Calu3 (cell line): ENCODE results near the gene PLXNA4. TPM values are rescaled to one million over a fixed set of nuclear protein-coding genes. Genes with fewer than 3 reads are reported as not detected.
"Not testable (repeated sequence)": the region's sequence is repeated elsewhere in the genome, so short reads cannot be mapped to it uniquely, and the experiment has no call there.

Experiments
- BruUV-seq: library from RNA; stranded (reverse); fragments of 400-500 nt; replicated peaks from 2 replicates; lab custom pipeline; 2021; lab: Mats Ljungman, UMichigan
- CTCF ChIA-PET: fragments of 300-600 bp; sonication (Branson Sonifier 250); formaldehyde crosslinking; loops from one replicate; lab custom pipeline; 2022; ENCODE audit warnings: antibody characterized with exemption; lab: Charles Lee
- DNase-seq: peaks from one replicate; pipeline ENCODE4 v3.0.0; 2022
- H3K27ac Mint-ChIP-seq: one replicate; pipeline ENCODE4 v1.8.0; 2022; ENCODE audit warnings: mixed read lengths; ENCODE audit not compliant: unreplicated experiment
- H3K27me3 Mint-ChIP-seq: one replicate; pipeline ENCODE4 v1.8.0; 2022; ENCODE audit warnings: mixed read lengths; ENCODE audit not compliant: unreplicated experiment
- H3K36me3 Mint-ChIP-seq: one replicate; pipeline ENCODE4 v1.8.0; 2022; ENCODE audit warnings: mild to moderate bottlenecking, moderate library complexity, mixed read lengths; ENCODE audit not compliant: insufficient read depth, unreplicated experiment
- H3K4me1 Mint-ChIP-seq: one replicate; pipeline ENCODE4 v1.8.0; 2022; ENCODE audit warnings: mild to moderate bottlenecking, low read depth, mixed read lengths; ENCODE audit not compliant: unreplicated experiment
- H3K4me3 Mint-ChIP-seq: one replicate; pipeline ENCODE4 v1.8.0; 2022; ENCODE audit warnings: mild to moderate bottlenecking, low read depth, moderate library complexity, mixed read lengths; ENCODE audit not compliant: unreplicated experiment
- H3K9me3 Mint-ChIP-seq: one replicate; pipeline ENCODE4 v1.8.0; 2022; ENCODE audit warnings: low read depth, mixed read lengths; ENCODE audit not compliant: unreplicated experiment
- intact Hi-C: fragments of 100-400 bp; cut with micrococcal nuclease; formaldehyde crosslinking; loops from one replicate; pipeline ENCODE4 v1.10.0; 2022; ENCODE audit not compliant: unreplicated experiment
- total RNA-seq: library from RNA; stranded (reverse); gene quantifications from 2 replicates; pipeline ENCODE4 v1.2.3, GENCODE V29; 2022
- TF ChIP-seq, protein P1 (sequence below): fragments of 200-600 bp; IDR thresholded peaks from one replicate; pipeline ENCODE4 v1.8.0; 2022; ENCODE audit warnings: antibody characterized with exemption; ENCODE audit not compliant: unreplicated experiment

The PLXNA4 gene
- total RNA-seq, 1 experiment from 2014 or later: not detected

GRCh38 chr7:132601783-132602182 is 25.5 kb upstream of the PLXNA4 start:
- Mint-ChIP-seq H3K27ac (no peak overlapping the region), H3K9me3 (no peaks in the 10 kb centered on the region), H3K27me3 (peaks cover 75% of the 10 kb centered on the region), H3K4me1 (no peaks in the 10 kb centered on the region), H3K4me3 (no peak overlapping the region), H3K36me3 (no peaks in the 10 kb centered on the region)
- no peak for DNase-seq
- CTCF ChIA-PET: interaction anchor here (0.6 to 1.0 kb wide), 3 partner anchors 9 to 532 kb away, joined by 3 read pairs; no protein-coding TSS in a partner anchor
- BruUV-seq: no TSS peak
- intact Hi-C loops: no loop called here
- TF ChIP-seq, protein P1, sequence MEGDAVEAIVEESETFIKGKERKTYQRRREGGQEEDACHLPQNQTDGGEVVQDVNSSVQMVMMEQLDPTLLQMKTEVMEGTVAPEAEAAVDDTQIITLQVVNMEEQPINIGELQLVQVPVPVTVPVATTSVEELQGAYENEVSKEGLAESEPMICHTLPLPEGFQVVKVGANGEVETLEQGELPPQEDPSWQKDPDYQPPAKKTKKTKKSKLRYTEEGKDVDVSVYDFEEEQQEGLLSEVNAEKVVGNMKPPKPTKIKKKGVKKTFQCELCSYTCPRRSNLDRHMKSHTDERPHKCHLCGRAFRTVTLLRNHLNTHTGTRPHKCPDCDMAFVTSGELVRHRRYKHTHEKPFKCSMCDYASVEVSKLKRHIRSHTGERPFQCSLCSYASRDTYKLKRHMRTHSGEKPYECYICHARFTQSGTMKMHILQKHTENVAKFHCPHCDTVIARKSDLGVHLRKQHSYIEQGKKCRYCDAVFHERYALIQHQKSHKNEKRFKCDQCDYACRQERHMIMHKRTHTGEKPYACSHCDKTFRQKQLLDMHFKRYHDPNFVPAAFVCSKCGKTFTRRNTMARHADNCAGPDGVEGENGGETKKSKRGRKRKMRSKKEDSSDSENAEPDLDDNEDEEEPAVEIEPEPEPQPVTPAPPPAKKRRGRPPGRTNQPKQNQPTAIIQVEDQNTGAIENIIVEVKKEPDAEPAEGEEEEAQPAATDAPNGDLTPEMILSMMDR: no peak

- no peak for DNase-seq
- Mint-ChIP-seq H3K4me1 (no peaks in the 10 kb centered on the region), H3K36me3 (no peaks in the 10 kb centered on the region), H3K27ac (no peak overlapping the region), H3K9me3 (no peaks in the 10 kb centered on the region), H3K27me3 (peaks cover 51% of the 10 kb centered on the region), H3K4me3 (no peak overlapping the region)
- no TSS peak for BruUV-seq
- CTCF ChIA-PET: interaction anchor here (0.7 kb wide), 2 partner anchors 15 to 534 kb away, joined by 3 to 5 read pairs; no protein-coding TSS in a partner anchor
- TF ChIP-seq, protein P1: no peak
- intact Hi-C loops: no loop called here
Observed at GRCh38 chr7:132596588-132596987, 20.3 kb upstream of the PLXNA4 start.

DNA sequence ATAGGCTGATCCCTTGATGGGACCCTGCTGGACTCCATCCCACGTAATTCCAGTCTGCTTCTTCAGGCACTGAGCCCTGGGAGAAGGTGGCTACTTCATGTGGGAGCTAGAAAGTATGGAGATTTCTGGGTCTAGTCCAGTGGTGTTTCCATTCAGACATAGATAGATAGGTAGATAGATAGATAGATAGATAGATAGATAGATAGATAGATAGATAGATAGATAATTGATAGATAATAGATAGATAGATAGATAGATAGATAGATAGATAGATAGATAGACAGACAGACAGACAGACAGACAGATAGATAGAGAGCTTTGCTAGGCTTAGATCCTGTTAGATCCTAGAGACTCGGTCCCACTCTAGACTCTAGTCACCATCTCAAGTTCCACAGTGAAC is 18.5 kb upstream of the PLXNA4 start:
- DNase-seq, intact Hi-C loops, BruUV-seq, H3K4me3 Mint-ChIP-seq, H3K9me3 Mint-ChIP-seq, H3K27ac Mint-ChIP-seq, CTCF ChIA-PET, H3K4me1 Mint-ChIP-seq, H3K36me3 Mint-ChIP-seq: not testable (repeated sequence)
- peaks cover 58% of the 10 kb centered on the region for H3K27me3 Mint-ChIP-seq

DNA sequence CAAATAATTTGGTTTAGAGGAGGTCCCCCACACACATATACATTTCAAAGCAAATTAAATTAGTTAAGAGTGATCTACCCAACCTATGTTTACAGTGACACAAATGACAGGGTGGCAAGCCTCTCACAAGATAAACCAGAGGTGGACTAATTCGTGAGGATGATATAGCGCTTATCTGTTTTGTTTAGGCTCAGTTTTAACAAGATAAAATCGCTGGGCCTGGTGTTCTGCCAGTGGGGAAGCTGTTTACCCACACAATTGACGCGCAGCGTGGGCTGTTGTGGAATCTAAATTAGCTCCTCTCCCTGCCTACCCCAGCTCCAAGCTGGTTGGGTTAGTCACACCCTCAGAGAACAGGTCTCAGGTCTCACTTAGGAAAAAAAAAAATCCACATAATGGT is 16.7 kb upstream of the PLXNA4 start:
- H3K4me1 Mint-ChIP-seq: no peaks in the 10 kb centered on the region
- no peaks in the 10 kb centered on the region for H3K9me3 Mint-ChIP-seq
- no TSS peak for BruUV-seq
- CTCF ChIA-PET: interaction anchor here (0.5 to 0.6 kb wide), 2 partner anchors 9 to 12 kb away, joined by 3 read pairs; no protein-coding TSS in a partner anchor
- DNase-seq: no peak
- TF ChIP-seq, protein P1: no peak
- peaks cover 59% of the 10 kb centered on the region for H3K27me3 Mint-ChIP-seq
- no peak overlapping the region for H3K4me3 Mint-ChIP-seq
- no peaks in the 10 kb centered on the region for H3K36me3 Mint-ChIP-seq
- intact Hi-C loops: no loop called here
- H3K27ac Mint-ChIP-seq: no peak overlapping the region

DNA sequence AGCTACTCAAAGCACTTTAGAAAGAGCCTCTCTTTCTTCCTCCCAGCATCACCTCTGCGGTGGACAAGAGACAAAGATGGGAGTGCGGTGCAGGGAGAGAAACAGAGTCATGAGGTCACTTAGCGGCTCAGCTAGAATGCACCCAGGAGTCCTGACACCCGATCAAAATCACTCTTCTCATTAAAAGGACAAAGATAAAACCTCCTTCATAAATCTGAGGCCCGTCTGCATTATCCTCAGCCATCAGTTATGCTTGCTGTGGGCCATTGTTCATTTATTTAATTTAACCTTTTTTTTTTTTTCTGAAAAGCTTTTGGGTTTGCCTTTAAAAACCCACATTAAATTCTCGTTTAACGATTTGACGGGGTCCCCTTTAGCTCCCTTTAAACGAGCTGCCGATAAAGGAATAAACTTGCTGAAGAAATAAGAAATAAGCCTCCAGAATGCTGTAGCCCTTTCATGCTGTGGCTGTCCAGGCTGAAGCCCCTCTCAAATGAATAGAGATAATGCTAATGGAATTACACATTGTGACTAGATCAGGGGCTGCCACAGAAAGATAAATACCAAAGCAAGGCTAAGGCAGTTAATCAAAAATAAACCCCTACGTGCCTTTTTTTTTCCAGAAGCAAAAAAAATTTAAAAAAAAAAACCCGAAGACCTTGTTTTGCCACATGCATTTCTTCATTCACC is 16.1 kb upstream of the PLXNA4 start:
- Mint-ChIP-seq H3K27ac (no peak overlapping the region), H3K4me3 (no peak overlapping the region), H3K4me1 (no peaks in the 10 kb centered on the region), H3K27me3 (peaks cover 59% of the 10 kb centered on the region), H3K36me3 (no peaks in the 10 kb centered on the region), H3K9me3 (no peaks in the 10 kb centered on the region)
- CTCF ChIA-PET: interaction anchor here (0.6 to 0.7 kb wide), 2 partner anchors 10 to 765 kb away, joined by 3 read pairs; no protein-coding TSS in a partner anchor
- TF ChIP-seq, protein P1: no peak
- no peak for DNase-seq
- BruUV-seq: no TSS peak
- intact Hi-C loops: no loop called here
